HG02588 (cell line): ENCODE measurements around the gene CC2D1A.
"Not testable (repeated sequence)": the region's sequence is repeated elsewhere in the genome, so short reads cannot be mapped to it uniquely, and the experiment has no call there.

Experiments used
- ATAC-seq: cut with Tn5 transposase; IDR thresholded peaks from one replicate; pipeline ENCODE4 v1.9.1; 2021; ENCODE audit warnings: mild to moderate bottlenecking, moderate library complexity; ENCODE audit not compliant: unreplicated experiment

CC2D1A gene

GRCh38 chr19:13902993-13903555 is 2.9 kb upstream of the CC2D1A start:
- ATAC-seq = no peak

GRCh38 chr19:13906521-13906904 is 512 bp downstream of the CC2D1A start:
- ATAC-seq = peak; percentile 10

GRCh38 chr19:13906910-13907309 is 909 bp downstream of the CC2D1A start:
- ATAC-seq = no peak

- ATAC-seq = no peak
Measured at GRCh38 chr19:13908674-13909073, 2.7 kb downstream of the CC2D1A start.

- ATAC-seq = no peak
Measured at GRCh38 chr19:13909430-13909829, 3.4 kb downstream of the CC2D1A start.

- no peak for ATAC-seq
Measured at GRCh38 chr19:13913352-13913751, 7.4 kb downstream of the CC2D1A start.

GRCh38 chr19:13914777-13915176 is 8.8 kb downstream of the CC2D1A start:
- ATAC-seq = no peak

- ATAC-seq = no peak
Measured at GRCh38 chr19:13917888-13918406, 11.9 kb downstream of the CC2D1A start.

- no peak for ATAC-seq
Measured at GRCh38 chr19:13918726-13919411, 12.9 kb downstream of the CC2D1A start.

- no peak for ATAC-seq
Measured at GRCh38 chr19:13920524-13920923, 14.5 kb downstream of the CC2D1A start.

- no peak for ATAC-seq
Measured at GRCh38 chr19:13920940-13921747, 15.1 kb downstream of the CC2D1A start.

- not testable (repeated sequence) for ATAC-seq
Measured at GRCh38 chr19:13922118-13922517, 16.1 kb downstream of the CC2D1A start.

- ATAC-seq = no peak
Measured at GRCh38 chr19:13923194-13923987, 17.4 kb downstream of the CC2D1A start.

GRCh38 chr19:13926010-13926409 is 20.0 kb downstream of the CC2D1A start:
- no peak for ATAC-seq

- no peak for ATAC-seq
Measured at GRCh38 chr19:13926715-13927114, 20.7 kb downstream of the CC2D1A start.

GRCh38 chr19:13929340-13929739 is 23.3 kb downstream of the CC2D1A start:
- ATAC-seq = no peak

- ATAC-seq = no peak
Measured at GRCh38 chr19:13929956-13930355, 24.0 kb downstream of the CC2D1A start.

GRCh38 chr19:13930402-13930801 is 24.4 kb downstream of the CC2D1A start:
- ATAC-seq = no peak

GRCh38 chr19:13931391-13932148 is 25.6 kb downstream of the CC2D1A start:
- ATAC-seq = no peak

GRCh38 chr19:13932149-13932637 is 26.2 kb downstream of the CC2D1A start:
- no peak for ATAC-seq
